A673 (cell line): ENCODE measurements around the gene POLG. TPM values are rescaled to one million over a fixed set of nuclear protein-coding genes. Genes with fewer than 3 reads are reported as not detected.

Source experiments
- BruUV-seq: library from RNA; stranded (reverse); fragments of 400-500 nt; replicated peaks from 2 replicates; lab custom pipeline; 2021; lab: Mats Ljungman, UMichigan
- CTCF ChIA-PET: fragments of 300-600 bp; sonication (Branson Sonifier 250); formaldehyde crosslinking; loops from one replicate; lab custom pipeline; 2022; ENCODE audit warnings: antibody characterized with exemption; lab: Charles Lee
- POLR2A ChIA-PET: fragments of 300-600 bp; sonication (Branson Sonifier 250); formaldehyde crosslinking; loops from one replicate; lab custom pipeline; 2022; ENCODE audit warnings: antibody characterized with exemption; ENCODE audit not compliant: low non-redundant PET; lab: Charles Lee
- DNase-seq: peaks from one replicate; pipeline ENCODE4 v3.0.0-alpha.2; 2015; ENCODE audit warnings: low spot score
- H3K27ac ChIP-seq: fragments of 200-600 bp; sonication (generic); 2 replicates; pipeline ENCODE4 v1.5.1; 2016; ENCODE audit warnings: mixed run types, low read depth, mild to moderate bottlenecking, mixed read lengths, antibody characterized with exemption, low read length; ENCODE audit not compliant: poor library complexity, severe bottlenecking
- H3K27me3 ChIP-seq: fragments of 200-600 bp; sonication (generic); replicated peaks from 2 replicates; pipeline ENCODE4 v1.6.1; 2017; ENCODE audit warnings: mixed run types, low read depth, mild to moderate bottlenecking, mixed read lengths, antibody characterized with exemption, low read length; ENCODE audit not compliant: insufficient read depth, poor library complexity
- H3K36me3 ChIP-seq: fragments of 200-600 bp; sonication (generic); 2 replicates; pipeline ENCODE4 v1.6.1; 2016; ENCODE audit warnings: mixed run types, mild to moderate bottlenecking, mixed read lengths, antibody characterized with exemption, low read length; ENCODE audit not compliant: insufficient read depth, poor library complexity, severe bottlenecking
- H3K4me1 ChIP-seq: fragments of 200-600 bp; sonication (generic); 2 replicates; pipeline ENCODE4 v1.6.1; 2017; ENCODE audit warnings: mixed run types, mild to moderate bottlenecking, mixed read lengths, antibody characterized with exemption, low read length; ENCODE audit not compliant: insufficient read depth, poor library complexity, severe bottlenecking
- H3K4me3 ChIP-seq: fragments of 200-600 bp; sonication (generic); 2 replicates; pipeline ENCODE4 v1.5.1; 2016; ENCODE audit warnings: low read depth, mixed run types, mild to moderate bottlenecking, mixed read lengths, low read length; ENCODE audit not compliant: poor library complexity, severe bottlenecking
- H3K9me3 ChIP-seq: fragments of 200-600 bp; sonication (generic); 2 replicates; pipeline ENCODE4 v1.6.1; 2016; ENCODE audit warnings: mixed run types, low read depth, mild to moderate bottlenecking, mixed read lengths, antibody characterized with exemption, low read length; ENCODE audit not compliant: poor library complexity, severe bottlenecking
- EZH2 ChIP-seq: fragments of 200-600 bp; sonication (generic); IDR thresholded peaks from 2 replicates; pipeline ENCODE4 v1.6.1; 2017; ENCODE audit warnings: borderline replicate concordance, low read depth, mild to moderate bottlenecking, mixed read lengths, antibody characterized with exemption, low read length; ENCODE audit not compliant: poor library complexity, severe bottlenecking
- intact Hi-C: fragments of 100-400 bp; cut with micrococcal nuclease; formaldehyde crosslinking; loops from one replicate; pipeline ENCODE4 v1.10.0; 2022; ENCODE audit not compliant: unreplicated experiment
- total RNA-seq: library from RNA; stranded (reverse); gene quantifications from 2 replicates; pipeline ENCODE4 v1.2.3, GENCODE V29; 2021
- TF ChIP-seq, protein P1 (sequence below): fragments of 300-800, 200-600 bp; sonication (generic); conservative IDR thresholded peaks from 2 replicates; pipeline ENCODE4 v1.5.1; 2017; ENCODE audit warnings: low read depth, mild to moderate bottlenecking, antibody characterized with exemption, low read length, moderate library complexity, mixed read lengths

POLG gene
- total RNA-seq, 1 experiment from 2014 or later, result 166 TPM

DNA sequence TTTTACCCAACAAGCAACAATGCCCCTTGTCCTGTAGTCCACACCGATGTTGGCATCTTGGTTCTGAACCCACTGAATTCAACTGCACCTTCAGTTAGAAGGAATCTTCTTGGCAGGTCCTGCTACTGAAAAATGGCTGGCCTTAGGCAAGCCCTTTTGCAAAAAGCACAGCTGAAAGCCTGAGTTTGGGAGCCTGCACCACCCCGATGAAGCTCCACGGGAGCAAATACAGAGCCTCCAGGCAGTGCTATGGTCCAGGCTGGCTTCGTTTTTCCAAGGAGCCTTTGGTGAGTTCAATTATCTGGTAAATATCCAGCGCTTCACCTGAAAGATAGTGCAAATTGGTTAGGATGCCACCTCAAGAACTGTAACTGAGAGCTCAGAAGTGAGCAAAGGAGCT, 18.1 kb downstream of the POLG start:
- H3K9me3 ChIP-seq, result no peaks in the 10 kb centered on the region
- H3K4me1 ChIP-seq, result no peaks in the 10 kb centered on the region
- POLR2A ChIA-PET, result no interaction called here
- H3K36me3 ChIP-seq, result peaks cover 96% of the 10 kb centered on the region
- H3K4me3 ChIP-seq, result no peak overlapping the region
- TF ChIP-seq, protein P1, sequence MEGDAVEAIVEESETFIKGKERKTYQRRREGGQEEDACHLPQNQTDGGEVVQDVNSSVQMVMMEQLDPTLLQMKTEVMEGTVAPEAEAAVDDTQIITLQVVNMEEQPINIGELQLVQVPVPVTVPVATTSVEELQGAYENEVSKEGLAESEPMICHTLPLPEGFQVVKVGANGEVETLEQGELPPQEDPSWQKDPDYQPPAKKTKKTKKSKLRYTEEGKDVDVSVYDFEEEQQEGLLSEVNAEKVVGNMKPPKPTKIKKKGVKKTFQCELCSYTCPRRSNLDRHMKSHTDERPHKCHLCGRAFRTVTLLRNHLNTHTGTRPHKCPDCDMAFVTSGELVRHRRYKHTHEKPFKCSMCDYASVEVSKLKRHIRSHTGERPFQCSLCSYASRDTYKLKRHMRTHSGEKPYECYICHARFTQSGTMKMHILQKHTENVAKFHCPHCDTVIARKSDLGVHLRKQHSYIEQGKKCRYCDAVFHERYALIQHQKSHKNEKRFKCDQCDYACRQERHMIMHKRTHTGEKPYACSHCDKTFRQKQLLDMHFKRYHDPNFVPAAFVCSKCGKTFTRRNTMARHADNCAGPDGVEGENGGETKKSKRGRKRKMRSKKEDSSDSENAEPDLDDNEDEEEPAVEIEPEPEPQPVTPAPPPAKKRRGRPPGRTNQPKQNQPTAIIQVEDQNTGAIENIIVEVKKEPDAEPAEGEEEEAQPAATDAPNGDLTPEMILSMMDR, result no peak
- TF ChIP-seq EZH2, result no peak
- intact Hi-C loops, result no loop called here
- TSS peak; percentile 35 for BruUV-seq
- DNase-seq, result no peak
- H3K27ac ChIP-seq, result no peak overlapping the region
- CTCF ChIA-PET, result no interaction called here
- no peaks in the 10 kb centered on the region for H3K27me3 ChIP-seq

DNA sequence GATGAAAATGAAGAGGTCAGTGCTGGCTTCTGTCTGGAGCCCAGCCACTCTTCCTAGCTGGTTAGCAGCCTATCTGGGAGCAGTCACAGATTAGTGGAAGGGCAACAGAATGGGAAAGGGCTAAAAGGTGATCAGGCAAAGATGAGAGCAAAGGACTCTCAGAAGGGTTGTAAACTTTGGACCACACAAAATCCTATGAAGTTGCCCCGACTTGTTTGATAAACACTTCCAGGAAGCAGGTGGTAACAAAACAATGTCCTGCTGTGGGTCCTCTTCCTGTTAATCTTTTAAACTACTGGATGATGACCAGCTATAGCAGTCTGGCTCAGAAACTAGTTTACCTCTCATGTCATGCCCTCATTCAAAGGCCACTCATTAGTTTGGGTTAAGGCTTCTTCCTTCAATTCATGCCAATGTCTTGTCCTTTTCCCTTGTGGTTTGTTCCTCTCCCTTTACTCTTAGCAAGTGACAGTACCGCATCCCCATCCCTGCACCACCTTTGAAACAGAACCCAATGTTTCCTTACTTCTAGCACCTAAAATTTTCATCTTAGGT, 19.2 kb downstream of the POLG start:
- TF ChIP-seq, protein P1, result no peak
- TF ChIP-seq EZH2, result no peak
- no peak overlapping the region for H3K4me3 ChIP-seq
- H3K9me3 ChIP-seq, result no peaks in the 10 kb centered on the region
- BruUV-seq, result no TSS peak
- no peaks in the 10 kb centered on the region for H3K4me1 ChIP-seq
- CTCF ChIA-PET, result no interaction called here
- POLR2A ChIA-PET, result no interaction called here
- DNase-seq, result no peak
- intact Hi-C loops, result no loop called here
- no peaks in the 10 kb centered on the region for H3K27me3 ChIP-seq
- H3K36me3 ChIP-seq, result peaks cover 89% of the 10 kb centered on the region
- no peak overlapping the region for H3K27ac ChIP-seq

DNA sequence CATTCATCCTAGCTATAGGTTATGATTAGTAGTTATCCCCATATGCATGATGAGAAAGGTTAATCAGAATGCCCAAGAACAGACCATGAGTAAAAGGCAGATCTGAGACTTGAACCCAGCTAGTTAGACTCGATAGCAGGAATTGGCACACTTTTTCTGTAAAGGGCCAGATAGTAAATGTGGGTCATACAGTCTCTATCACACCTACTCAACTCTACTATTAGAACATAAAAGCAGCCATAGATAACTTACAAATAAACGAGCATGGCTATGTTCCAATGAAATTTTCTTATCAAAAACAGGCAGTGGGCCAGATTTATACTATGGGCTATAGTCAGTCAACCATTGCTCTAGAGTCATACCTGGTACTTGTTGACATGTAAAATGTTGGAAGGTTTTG, 24.6 kb downstream of the POLG start:
- Histone ChIP-seq H3K4me1 (no peaks in the 10 kb centered on the region), H3K36me3 (peaks cover 86% of the 10 kb centered on the region), H3K27ac (no peak overlapping the region), H3K27me3 (no peaks in the 10 kb centered on the region), H3K9me3 (no peaks in the 10 kb centered on the region), H3K4me3 (no peak overlapping the region)
- TF ChIP-seq EZH2, result no peak
- TF ChIP-seq, protein P1, result no peak
- POLR2A ChIA-PET, result no interaction called here
- intact Hi-C loops, result loop anchor here (5.0 kb wide), 1 partner anchor 103 kb away; no protein-coding TSS in a partner anchor
- CTCF ChIA-PET, result no interaction called here
- BruUV-seq, result no TSS peak
- DNase-seq, result no peak
